AML-193 (cell line): ENCODE data around the gene MICAL3.

ENCODE experiments used
- DNase-seq, 2 experiments: peaks; one replicate each; lab custom pipeline; 2025; lab: John Stamatoyannopoulos, UW

MICAL3 gene

DNA sequence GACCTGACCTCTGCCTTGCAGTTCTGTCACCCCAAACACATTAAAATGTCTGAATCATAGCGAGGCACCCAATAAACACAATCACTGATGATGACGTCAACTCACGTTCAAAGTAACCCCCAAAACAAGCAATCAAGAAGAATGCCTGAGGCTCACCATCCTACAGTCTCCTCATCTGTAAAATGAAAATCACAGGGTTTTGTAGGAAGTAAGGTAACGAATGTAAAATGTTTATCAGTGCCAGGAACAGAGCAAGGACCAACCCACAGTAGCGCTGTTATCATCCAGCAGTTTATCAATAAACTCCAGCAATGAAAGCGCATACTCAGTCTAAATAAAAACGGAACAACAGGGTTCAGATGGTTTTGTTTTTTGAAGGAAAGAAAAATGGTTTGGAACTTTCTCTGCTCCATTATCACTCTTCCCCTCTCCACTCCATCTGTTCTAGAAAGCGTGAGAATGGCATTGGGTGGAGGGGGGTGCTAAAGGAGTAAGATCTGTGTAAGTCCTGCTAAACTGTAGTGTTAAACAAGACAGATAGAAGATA, 110.5 kb downstream of the MICAL3 start:
- no peak for DNase-seq

DNA sequence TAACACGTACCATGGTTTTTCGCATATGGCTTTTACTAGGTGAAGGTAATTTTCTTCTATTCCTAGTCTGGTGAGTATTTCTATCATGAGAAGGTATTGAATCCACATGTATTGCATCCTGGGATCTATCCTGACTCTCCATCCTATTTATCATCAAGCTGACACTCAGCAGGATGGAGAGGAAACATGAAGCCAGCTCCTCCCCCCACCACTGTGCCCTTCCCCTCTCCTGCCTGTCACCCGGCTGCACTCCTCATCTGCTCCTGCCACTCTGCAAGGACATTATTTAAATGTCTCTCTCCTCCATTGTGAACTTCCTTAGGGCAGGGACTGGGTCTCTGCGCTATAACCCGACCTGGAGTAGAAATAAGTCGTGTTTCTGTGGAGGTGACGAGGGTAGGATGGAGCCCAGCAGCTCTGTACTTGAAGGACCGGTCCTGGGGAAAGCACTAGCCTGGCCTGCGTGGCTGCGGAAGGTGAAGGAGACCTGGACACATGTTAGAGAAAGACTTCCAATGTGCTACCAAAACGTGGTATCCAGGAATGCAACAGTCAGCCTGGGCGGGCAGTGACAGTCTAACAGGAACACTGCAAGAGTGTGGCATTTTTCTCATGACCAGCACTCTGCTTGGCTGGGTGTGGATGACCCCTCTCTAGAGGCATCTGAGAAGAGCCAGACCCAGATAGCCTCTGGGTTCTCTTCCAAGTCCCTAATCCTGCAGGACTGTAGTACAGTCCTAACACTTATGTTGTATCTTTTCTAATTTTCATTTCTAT, 111.2 kb downstream of the MICAL3 start:
- DNase-seq: no peak

DNA sequence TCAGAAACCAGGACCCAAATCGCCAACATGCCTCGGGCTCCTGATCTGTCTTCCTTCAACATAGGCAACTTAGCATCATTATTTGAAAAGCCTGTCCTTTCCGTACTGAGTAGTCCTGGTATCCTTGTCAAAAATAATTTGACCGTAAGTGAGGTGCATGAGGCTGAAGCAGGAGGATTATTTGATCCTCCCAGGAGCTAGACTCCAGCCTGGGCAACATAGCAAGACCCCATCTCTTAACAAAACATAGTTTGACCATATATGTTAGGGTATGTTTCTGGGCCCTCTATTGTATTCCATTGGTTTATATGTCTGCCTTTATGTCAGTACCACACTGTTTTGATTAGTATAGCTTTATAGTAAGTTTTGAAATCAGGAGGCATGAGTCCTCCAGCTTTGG, 112.5 kb downstream of the MICAL3 start:
- DNase-seq: no peak

DNA sequence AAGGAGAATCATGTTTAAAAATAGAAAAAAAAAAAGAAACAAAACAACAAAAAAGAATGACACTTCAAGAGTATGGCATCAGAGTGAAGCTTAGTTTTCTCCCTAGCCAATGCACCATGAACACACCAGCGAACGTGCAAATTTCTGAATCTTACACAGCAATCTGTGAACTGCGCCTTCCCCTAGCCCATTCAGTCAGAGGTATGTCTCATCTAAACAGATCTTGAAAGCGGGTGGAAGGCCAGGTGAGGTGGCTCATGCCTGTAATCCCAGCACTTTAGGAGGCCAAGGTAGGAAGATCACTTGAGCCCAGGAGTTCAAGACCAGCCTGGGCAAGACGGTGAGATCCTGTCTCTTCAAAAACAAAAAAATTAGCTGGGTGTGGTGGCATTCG, 113.1 kb downstream of the MICAL3 start:
- DNase-seq: no peak

DNA sequence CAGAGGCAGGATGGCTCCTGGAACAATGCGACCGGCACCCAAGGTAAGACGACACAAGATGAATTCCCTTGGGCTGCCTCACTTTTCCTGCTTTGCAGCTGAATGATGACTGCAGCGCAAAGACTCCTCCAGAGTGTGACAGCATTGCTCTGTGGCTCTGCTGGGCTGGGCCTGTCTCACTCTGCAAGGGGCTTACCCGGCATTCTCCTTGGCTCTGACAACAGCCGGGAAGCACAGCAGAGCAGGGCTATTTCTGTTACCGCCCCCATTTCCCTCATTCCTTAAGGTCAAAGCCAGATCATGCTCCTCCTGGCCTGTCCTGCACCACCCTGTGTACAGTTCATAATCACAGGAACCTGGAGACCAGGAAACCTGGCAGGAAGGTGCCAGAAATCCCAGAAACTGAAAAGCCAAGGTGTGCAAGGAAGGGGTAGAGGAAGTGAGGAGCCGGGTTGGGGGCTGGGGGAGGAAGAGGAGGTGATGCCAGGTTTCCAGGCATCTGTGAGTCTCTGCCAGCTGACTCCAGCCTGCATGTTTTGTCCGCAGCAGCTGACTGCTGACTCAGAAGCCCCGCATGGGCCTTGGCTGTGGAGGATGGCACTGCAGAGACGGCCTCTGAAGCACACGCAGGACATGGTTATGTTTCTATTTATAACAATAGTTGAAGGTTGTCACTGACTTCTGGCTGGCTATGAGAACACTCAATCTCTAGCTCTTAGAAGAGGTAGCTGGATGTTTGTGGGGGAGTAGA, 113.6 kb downstream of the MICAL3 start:
- no peak for DNase-seq

DNA sequence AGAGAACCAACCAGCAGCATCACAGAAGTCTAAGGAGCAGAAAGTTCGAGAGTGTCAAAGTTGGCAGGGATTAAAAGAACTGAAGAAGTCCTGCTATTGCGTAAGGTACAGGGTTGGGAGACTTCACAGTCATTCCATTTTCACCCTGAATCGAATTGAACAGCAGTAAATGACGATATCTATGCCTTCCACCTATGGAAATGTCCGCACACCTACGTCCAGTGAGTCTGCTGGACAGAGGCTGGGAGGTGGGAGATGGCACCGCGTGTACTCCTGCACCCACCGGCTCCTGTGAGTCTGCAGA, 116.7 kb downstream of the MICAL3 start:
- no peak for DNase-seq

DNA sequence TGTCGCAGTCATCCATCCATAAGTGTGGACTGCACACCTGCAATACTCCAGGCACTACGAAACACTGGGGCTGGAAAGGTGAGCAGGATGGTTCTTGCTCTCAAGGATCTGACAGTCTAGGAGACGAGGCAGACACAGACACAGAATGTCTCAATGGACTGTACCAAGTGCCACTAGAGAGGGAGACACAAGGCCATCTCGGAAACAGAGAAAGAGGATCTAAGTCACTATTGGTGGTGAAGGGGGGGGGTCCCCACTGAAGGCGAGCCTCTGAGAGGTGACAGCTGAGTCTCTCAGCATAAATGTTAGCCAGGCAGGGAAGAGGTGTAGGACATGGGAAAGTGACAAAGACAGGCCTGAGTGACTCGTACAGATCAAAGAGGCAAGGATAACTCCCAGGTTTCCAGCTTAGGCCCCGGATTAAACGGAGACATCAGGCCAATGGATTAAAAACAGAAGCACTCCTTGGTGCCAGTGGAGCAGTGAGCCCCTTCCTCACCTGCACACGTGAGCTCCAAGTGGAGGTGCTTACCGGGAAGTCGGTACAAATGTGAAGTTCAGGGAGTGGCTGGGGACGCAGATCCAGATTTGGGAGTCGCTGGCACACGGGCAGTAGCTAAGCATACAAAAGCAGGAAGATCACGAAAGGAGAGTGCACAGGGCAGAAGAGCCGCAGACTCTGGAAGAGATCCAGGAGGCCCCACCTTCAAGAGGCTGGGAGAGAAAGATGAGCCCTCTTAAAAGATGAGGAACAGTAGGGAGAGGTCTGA, 117.2 kb downstream of the MICAL3 start:
- DNase-seq: no peak

DNA sequence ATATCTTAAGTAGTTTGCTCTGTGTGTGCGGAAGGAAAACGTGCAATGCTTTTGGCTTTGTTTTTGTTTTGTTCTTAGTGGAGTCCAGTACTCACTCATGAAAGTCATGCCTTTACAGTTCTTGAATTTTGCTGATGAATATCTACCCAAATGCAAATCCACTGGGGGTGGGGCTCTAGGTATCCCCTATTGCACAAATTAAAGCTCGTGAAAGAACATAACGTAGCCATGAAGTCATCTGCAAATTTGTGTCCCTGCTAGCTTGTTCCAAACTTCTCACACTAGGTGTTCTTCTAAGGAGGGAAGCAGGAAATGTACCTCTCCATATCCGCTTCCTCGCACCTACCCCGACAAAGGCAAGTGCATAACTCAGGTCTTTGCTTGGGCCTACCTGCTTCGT, 118.9 kb downstream of the MICAL3 start:
- DNase-seq: no peak

DNA sequence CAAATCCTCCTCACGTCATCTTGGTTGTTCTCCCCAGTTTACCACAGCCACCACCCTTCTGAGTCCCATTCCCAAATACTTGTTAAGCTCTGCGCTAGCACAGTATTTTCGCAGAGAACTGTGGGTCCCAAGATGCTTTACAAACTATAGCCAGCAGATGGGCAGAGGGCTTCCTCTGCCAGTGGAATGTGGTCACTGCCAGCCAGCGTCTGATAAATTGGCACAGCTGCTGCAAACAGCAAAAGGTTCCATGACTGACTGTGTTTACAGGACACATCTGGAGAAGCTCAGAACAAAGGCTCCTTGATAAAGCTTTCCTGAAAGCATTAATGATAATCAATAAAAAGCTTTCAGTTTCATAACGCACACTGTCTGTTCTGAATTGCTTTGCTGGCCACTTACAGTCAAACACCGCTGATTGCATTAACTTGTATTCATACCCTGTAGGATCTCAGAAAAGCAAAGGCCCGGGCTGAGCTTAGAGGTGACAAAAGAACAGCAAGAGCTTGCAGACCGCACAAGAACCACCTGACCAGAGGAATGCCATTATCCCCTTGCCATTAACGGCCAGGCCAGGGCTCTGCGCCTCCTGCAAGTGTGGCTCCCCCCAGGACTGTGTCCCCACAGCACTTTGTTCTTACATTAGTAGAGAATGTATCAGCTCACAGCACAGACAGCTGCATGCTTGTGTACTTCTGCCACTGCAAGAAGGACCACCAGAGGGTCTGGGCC, 120.6 kb downstream of the MICAL3 start:
- no peak for DNase-seq

DNA sequence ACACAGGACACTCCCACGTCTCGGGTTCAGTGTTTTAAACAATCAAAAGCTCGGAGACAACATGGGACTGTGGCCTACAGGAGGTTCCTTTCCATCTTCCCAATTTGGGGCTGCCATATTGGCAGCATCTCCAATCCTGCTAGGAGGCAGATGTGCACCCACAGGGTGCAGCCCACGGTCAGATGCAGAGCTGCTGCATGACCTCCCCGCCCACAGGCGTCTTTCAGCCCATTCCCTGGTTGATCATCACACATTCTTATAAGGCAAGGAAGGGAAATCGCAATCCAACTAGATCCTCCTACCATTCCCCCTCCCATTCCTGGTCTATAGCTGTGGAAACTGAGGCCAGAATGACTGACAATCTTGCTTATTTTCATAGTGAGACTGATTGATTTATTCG, 121.4 kb downstream of the MICAL3 start:
- no peak for DNase-seq

DNA sequence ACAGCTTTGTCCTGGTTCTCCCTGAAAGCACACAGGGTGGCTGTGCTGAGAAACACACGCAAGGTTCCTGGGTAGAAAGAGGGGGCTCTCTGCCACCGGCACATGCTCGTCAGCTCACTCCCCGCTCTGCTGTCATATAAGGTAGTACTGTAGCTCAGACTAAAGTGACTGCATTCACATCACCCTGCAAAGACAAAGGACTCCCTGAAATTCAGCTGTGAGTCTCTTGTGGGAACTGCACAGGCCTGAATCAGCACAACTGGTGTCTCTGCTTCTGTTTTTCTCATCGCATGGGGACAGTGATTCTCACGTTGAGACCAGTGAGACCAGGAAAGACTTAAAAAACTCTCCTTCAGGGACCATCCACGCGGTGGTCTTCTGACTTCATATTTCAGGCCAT, 126.0 kb downstream of the MICAL3 start:
- DNase-seq: no peak

DNA sequence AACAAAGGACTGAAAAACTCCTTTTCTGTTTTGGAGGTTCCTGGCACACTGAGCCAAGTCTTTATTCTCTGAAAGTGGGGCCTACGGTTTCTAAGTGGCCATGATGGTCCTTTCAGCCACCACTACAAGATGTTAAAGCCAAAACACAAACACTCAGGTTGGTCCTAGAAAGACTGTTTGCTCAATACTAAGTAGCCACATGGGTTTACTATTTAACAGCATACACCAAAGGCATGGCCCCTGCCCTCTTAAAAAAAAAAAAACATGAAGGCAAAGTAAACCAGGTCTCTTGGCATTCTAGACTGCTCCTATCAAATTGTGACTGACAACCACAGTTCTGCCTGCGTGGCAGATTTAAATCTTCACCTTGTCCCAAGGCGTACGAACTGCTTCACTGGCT, 126.5 kb downstream of the MICAL3 start:
- DNase-seq: no peak

DNA sequence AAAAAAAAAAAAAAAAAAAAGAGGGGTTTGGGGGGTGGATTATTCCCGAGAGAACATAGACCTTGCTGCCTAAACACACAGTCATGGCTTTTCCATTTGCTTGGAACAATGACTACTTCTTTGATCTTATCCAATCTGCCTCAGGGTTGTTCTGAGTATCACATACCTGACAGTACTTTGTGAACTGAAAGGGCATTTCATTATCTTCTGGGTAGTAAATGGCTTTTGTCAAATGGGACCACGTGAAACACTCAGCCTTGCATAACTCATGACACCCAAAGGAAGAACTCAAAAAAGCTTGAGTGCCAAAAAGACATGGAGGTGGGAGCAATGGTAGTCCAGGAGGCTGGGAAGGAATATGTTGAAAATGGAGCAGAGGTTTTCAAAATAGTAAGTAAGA, 126.9 kb downstream of the MICAL3 start:
- no peak for DNase-seq

DNA sequence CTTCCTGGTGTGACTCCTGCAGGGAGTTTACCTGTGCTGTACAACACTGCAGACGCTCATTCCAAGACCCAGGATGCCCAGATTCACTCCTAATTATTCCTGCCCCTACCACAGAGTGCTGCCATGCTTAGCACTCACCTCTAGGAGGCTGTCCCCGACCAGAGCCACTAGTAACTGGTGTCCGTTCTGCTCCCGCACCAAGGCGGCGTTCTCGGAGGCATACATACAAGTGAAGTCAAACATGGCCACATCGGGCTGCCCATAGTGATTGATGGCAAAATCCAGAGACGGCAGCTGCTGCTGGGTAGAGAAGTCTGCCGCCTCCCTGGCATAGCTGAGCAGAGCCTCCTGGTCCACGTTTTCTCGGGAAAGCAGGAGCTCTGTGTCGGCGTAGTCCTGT, 127.8 kb downstream of the MICAL3 start:
- no peak for DNase-seq

DNA sequence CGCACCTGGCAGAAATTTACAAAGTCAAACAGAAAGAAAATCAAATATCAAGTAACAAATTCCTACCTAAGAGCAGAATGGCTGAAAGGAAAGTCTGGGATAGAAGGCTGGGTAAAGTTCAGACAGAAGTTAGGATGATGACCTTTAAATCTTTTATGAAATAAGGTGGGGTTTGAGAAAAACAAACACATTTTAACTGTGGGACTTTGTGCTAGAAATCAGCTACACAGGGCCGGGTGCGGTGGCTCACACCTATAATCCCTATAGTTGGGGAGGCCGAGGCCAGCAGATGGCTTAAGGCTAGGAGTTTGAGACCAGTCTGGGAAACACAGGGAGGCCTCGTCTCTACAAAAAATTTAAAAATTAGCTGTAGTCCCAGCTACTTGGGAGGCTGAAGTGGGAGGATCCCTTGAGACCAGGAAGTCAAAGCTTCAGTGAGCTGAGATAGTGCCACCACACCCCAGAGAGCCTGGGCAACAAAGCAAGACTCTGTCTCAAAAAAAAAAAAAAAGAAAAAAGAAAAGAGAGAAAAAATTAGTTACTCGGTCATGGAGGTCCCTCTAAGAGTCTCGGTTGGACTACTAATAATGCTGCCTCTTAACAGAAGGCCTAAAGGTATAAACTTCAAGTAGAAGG, 130.3 kb downstream of the MICAL3 start:
- DNase-seq: no peak

DNA sequence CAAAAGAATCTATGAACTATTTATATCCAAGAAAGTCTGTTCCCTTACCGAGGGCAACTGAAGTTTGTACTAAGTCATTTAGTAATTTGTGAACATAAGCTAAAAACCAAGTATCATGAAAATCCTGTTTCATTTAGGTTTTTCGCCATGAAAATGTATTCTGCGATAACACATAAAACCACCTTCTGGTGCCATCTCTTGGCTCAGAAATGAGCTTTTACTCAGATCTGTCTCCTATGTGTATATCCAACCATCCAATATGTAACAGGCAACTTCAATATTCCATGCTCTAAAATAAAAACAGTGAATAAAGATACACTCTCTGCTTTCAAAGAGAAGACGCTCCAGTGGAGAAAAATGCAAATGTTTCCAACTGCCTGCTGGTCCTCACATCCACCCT, 132.0 kb downstream of the MICAL3 start:
- DNase-seq: no peak

DNA sequence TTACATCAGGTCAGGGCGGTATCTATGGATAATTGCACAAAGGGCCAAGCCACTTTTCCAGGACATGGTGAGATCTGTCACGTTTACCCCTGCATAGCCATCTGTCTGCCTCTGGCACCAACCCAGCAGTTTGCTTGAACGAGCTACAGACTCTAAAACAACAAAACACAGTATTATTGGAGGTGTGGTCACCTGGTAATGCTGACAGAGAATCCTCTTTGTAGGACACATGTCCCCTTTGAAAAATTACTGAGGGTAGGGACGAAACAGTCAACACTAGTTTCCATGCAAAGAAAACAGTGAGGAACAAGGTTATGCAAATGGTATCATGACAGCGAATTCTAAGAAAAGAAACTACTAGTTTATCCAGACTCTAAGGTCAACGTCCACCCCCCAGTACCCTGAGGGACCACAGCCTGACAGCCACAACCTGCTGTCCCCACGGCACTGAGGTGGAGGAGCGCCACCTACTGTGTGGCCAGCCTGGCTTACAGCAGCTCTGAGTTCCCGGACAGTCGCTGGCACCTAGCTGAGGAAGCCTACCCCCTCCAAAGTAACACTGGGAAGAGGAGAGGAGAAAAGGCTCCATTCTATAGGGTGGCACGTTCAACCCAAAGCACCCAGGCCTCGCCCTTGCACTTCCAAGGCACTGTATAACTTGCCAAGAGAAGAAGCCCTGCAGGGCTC, 132.7 kb downstream of the MICAL3 start:
- no peak for DNase-seq

DNA sequence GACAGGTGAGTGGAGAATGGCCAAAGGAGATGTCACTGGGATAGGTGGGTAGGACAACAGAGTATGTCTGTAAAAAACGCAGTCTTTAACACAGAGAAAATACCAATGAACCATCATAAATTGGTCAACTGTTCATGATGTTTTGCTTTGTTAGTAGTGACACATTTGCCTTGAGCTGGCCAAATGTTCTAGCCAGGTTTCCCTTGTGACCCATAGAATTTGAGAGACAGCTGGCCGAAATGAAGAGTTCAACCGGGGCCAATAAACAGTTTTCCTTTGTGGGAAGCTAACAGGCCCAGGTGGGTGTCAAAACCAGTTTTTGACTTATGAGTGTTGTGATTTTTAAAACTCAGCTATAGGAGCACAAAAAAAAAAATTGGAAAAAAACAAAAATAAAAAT, 133.5 kb downstream of the MICAL3 start:
- no peak for DNase-seq

DNA sequence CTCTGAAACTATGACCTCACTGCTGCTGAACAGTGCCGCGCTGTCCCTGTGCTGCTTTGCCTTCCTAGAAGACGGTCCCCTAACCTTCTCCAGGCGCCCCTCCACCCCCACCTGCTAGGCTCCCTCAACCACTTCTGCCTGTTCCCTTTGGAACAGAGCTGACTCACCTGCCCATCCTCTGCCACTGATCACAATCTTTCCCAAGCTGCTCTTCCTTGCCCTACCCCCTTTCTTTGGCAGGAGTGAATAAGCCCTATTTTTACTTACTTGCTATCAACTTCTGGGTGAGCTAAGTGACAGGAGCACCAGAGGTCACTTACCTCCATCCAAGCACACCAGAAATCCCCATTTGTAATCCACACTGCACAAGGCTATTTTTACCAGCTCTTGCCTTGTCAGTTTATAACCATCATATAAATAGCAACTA, 134.1 kb downstream of the MICAL3 start:
- no peak for DNase-seq

DNA sequence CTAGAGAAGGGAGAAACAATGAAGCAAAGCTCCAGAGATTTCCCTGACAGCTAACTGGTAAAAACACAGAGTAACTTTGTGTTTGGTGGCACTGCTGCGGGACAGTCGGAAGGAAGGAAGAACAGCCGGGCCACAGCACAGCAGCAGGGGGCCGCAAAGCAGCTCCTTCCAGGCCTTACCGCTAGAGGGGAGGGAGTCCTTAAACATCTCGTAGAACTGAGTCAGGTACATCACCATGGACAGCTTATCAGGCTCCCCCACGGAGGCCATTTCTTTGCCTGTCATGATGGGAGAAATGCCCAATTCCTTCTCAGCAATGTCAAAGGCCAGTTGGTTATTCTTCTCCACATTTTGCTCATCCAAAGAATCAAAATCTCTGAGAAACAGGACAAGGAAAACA, 135.5 kb downstream of the MICAL3 start:
- DNase-seq: no peak

DNA sequence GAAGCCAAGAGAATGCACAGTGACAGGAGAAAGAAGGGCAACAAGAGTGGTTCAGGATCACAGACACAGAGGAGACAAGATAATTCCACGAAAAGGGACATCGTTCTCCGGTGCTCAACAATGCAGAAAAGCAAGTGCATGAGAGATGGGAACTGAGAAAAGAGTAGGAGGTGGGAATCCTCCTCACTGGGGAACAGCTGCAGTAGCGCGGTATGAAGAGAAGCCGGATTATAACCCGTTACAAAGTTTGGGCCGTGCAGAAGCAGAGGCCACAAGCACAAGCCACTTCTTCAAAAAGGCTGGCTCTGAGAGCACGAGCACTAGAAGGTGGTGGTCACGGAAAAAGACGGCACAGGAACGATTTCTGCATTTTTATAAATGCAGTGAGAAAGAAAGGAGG, 135.9 kb downstream of the MICAL3 start:
- no peak for DNase-seq
